GM12878 (cell line): ENCODE measurements around the gene STAT3.

ENCODE experiments used
- ATF3 ChIP-seq: IDR thresholded peaks from 2 replicates; pipeline ENCODE4 v1.6.1; 2011; ENCODE audit warnings: low read depth, mild to moderate bottlenecking, low read length, moderate library complexity, borderline replicate concordance; ENCODE audit errors: extremely low read depth
- BACH1 ChIP-seq: fragments of 450-650 bp; IDR thresholded peaks from 2 replicates; pipeline ENCODE4 v1.6.1; 2017; ENCODE audit warnings: mild to moderate bottlenecking, borderline replicate concordance
- CREM ChIP-seq: IDR thresholded peaks from 2 replicates; pipeline ENCODE4 v1.6.1; 2014; ENCODE audit warnings: antibody characterized with exemption, low read depth
- JUNB ChIP-seq: IDR thresholded peaks from 2 replicates; pipeline ENCODE4 v1.6.1; 2016; ENCODE audit warnings: antibody characterized with exemption, mild to moderate bottlenecking
- PKNOX1 ChIP-seq: fragments of 450-650 bp; IDR thresholded peaks from 2 replicates; pipeline ENCODE4 v1.6.1; 2016; ENCODE audit warnings: mild to moderate bottlenecking
- RELA ChIP-seq: fragments of 450-650 bp; IDR thresholded peaks from 2 replicates; pipeline ENCODE4 v1.8.0; 2014; ENCODE audit warnings: borderline replicate concordance; ENCODE audit not compliant: partially characterized antibody
- TARDBP ChIP-seq: IDR thresholded peaks from 2 replicates; pipeline ENCODE4 v1.6.1; 2016; ENCODE audit warnings: borderline replicate concordance
- TF ChIP-seq, protein P1 (sequence below), 3 experiments: IDR thresholded peaks in 2 of 3; conservative IDR thresholded peaks in 1 of 3; 2 replicates each; pipeline ENCODE4 v1.5.1; 2011; ENCODE audit warnings: low read depth in 3 of 3, low read length in 3 of 3, mild to moderate bottlenecking in 3 of 3, control low read depth in 2 of 3, moderate library complexity in 2 of 3, inconsistent platforms in 1 of 3, mixed read lengths in 1 of 3; ENCODE audit not compliant: control insufficient read depth in 2 of 3, insufficient read depth in 1 of 3; ENCODE audit errors: extremely low read depth in 1 of 3
- TF ChIP-seq, protein P2 (sequence below): fragments of 150-350 bp; IDR thresholded peaks from 2 replicates; pipeline ENCODE4 v1.6.1; 2016; ENCODE audit warnings: low read depth, low read length

GRCh38 chr17:42329025-42329976, 58.9 kb downstream of the STAT3 start:
- TF ChIP-seq PKNOX1 (no peak), BACH1 (no peak), JUNB (no peak), CREM (no peak), RELA (no peak), TARDBP (no peak), ATF3 (no peak)
- TF ChIP-seq, protein P1, sequence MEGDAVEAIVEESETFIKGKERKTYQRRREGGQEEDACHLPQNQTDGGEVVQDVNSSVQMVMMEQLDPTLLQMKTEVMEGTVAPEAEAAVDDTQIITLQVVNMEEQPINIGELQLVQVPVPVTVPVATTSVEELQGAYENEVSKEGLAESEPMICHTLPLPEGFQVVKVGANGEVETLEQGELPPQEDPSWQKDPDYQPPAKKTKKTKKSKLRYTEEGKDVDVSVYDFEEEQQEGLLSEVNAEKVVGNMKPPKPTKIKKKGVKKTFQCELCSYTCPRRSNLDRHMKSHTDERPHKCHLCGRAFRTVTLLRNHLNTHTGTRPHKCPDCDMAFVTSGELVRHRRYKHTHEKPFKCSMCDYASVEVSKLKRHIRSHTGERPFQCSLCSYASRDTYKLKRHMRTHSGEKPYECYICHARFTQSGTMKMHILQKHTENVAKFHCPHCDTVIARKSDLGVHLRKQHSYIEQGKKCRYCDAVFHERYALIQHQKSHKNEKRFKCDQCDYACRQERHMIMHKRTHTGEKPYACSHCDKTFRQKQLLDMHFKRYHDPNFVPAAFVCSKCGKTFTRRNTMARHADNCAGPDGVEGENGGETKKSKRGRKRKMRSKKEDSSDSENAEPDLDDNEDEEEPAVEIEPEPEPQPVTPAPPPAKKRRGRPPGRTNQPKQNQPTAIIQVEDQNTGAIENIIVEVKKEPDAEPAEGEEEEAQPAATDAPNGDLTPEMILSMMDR (IDR thresholded peaks at IDR 0.05 in 2 of 3, conservative IDR thresholded peaks at IDR 0.05 in 1 of 3; ENCODE audit: control insufficient read depth in 2 of 3, extremely low read depth in 1 of 3, insufficient read depth in 1 of 3, low read depth in 3 of 3, low read length in 3 of 3), result no peak
- TF ChIP-seq, protein P2, sequence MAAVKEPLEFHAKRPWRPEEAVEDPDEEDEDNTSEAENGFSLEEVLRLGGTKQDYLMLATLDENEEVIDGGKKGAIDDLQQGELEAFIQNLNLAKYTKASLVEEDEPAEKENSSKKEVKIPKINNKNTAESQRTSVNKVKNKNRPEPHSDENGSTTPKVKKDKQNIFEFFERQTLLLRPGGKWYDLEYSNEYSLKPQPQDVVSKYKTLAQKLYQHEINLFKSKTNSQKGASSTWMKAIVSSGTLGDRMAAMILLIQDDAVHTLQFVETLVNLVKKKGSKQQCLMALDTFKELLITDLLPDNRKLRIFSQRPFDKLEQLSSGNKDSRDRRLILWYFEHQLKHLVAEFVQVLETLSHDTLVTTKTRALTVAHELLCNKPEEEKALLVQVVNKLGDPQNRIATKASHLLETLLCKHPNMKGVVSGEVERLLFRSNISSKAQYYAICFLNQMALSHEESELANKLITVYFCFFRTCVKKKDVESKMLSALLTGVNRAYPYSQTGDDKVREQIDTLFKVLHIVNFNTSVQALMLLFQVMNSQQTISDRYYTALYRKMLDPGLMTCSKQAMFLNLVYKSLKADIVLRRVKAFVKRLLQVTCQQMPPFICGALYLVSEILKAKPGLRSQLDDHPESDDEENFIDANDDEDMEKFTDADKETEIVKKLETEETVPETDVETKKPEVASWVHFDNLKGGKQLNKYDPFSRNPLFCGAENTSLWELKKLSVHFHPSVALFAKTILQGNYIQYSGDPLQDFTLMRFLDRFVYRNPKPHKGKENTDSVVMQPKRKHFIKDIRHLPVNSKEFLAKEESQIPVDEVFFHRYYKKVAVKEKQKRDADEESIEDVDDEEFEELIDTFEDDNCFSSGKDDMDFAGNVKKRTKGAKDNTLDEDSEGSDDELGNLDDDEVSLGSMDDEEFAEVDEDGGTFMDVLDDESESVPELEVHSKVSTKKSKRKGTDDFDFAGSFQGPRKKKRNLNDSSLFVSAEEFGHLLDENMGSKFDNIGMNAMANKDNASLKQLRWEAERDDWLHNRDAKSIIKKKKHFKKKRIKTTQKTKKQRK, result no peak
